HG02852 (cell line): ENCODE data around the gene MARCHF4.
"Not testable (repeated sequence)": the region's sequence is repeated elsewhere in the genome, so short reads cannot be mapped to it uniquely, and the experiment has no call there.

Experiments
- ATAC-seq: cut with Tn5 transposase; IDR thresholded peaks from one replicate; pipeline ENCODE4 v1.9.1; 2021; ENCODE audit warnings: mild to moderate bottlenecking, moderate library complexity; ENCODE audit not compliant: unreplicated experiment

Gene MARCHF4

DNA sequence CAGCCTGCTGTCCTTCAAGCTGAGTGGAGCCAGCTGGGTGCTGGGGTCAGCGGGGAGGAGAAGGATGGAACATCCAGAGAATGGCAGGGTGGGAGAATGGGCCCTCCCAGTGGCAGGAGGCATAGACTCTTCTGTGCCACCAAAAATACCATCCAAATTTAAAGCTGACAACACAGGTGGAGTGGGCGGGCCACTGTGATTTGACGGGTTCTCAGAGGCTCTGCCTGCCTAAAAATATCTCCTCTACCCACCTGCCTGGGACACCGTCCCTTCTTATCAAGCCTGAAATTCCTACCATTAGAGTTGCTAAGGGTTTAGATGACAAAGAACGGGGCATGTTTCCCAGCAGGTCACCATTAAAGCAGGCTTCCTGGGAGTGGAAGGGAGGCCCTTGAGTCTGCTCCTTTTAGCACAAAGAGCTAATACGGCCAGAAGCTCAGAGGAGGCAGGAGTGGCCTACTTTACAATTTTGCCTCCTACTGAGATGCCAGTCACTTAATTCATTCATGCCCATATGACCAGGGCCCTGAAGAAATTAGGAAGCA lies 19.8 kb upstream of the MARCHF4 start:
- no peak for ATAC-seq

DNA sequence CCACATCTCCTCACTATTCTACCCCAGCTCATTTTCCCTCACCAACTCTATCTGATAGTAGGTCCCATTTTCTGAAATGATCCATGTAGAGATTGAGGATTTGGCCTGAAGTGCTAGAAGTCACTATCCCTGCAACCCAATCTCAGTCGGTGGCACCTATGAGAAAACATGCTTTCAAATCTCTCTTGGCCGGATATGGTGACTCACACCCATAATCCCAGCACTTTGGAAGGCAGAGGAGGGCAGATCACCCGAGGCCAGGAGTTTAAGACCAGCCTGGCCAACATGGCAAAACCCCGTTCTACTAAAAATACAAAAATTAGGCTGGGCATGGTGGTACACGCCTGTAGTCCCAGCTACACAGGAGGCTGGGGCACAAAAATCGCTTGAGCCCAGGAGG lies 19.1 kb upstream of the MARCHF4 start:
- ATAC-seq, result no peak

- no peak for ATAC-seq
These were observed 17.3 kb upstream of the MARCHF4 start for GRCh38 chr2:216389570-216389969.

GRCh38 chr2:216388046-216388884 lies 16.0 kb upstream of the MARCHF4 start:
- ATAC-seq, result no peak

GRCh38 chr2:216387262-216387661 lies 15.0 kb upstream of the MARCHF4 start:
- ATAC-seq, result no peak

DNA sequence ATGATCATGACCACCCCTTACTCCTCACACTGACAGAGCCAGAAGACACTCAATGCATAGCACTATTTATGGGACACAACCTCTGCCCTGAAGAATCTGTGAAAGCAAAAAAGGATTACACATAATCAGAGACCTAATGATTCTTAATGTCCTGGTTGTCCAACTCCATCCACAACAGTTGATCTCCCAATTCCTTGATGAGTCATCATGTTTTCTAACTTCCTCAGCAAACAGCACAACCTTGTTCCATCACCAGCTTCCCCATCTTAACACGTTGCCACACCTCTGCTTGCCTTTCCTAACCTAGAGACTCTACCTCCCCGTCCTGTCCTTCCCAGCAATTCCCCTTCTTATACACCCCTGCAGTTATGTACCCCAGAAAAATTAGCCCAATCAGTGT lies 13.2 kb upstream of the MARCHF4 start:
- ATAC-seq, result no peak

GRCh38 chr2:216384409-216384808 lies 12.1 kb upstream of the MARCHF4 start:
- not testable (repeated sequence) for ATAC-seq

DNA sequence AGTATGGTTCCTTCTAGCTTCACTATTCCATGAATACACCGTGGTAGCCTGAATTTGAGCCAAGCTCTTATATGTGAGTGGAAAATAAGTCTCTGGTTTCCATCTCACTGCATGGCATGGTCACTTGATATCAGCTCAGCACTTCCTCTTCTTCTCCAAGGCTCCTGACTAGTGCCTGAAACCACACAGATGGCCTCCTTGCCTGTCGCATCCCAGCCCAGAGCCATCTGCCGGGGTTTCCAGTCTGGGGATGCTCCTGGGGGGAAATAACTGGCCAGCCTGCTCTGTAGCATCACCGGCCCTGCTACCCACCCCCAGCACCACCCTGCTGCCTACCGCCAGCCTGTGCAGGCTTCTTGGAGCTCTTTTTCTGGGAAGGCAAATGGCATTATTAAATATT lies 7.7 kb upstream of the MARCHF4 start:
- ATAC-seq, result no peak

- no peak for ATAC-seq
These were observed 3.0 kb upstream of the MARCHF4 start for GRCh38 chr2:216375286-216375685.

DNA sequence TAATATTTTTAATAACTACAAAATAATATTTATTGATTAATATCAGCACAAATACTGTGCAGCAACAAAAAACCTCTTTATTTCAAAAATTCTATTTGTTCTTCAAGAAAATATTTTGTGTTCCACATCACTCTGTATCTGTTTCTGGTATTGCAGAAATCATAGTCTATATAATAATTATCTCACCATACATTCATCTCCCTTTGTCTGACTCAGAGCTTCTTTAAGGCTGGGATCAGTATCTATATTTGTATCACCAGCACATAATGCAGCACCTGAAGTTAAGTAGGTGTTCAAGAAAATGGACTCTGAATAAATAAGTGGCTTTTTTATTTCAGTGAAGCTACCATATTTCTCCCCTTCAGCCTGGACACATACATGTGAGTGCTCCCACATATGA lies 1.6 kb upstream of the MARCHF4 start:
- no peak for ATAC-seq

- ATAC-seq, result no peak
These were observed 543 bp upstream of the MARCHF4 start for GRCh38 chr2:216372761-216373291.

DNA sequence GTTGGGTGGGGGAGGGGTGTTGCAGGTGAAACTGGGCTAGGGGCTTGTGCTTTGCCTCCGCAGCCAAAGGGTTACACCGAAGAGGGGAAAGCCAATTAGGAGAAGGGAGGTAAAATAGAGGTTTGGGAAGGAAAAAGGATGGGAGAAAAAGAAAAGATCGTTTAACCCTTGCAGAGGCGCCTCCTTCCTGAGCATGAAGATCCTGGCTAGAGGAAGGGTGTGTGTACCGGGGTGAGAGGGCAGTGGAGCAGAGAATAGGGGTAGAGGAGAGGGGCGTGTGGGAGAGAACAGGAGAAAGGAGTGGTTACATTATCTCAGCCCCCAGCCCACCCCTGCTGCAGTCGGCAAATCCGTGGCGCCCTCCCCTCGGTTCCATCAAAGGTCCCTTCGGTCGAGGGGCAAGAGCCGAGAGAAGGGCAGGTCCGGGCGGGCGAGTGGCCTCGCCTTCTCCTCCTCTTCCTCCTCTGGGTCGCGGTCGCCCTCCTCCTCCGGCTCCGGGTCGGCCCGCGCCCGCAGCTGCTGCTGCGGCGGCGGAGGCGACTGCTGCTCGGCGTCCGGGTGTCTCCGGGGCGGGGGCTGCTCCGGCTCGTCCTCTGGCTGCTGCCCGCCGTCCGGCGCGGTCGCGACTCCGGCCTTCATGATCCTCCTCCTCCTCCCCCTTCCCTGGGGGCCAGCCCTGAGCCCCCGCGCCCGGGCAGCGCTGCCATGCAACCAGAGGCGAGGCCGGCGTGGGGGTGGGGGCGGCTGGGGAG lies 1.1 kb downstream of the MARCHF4 start:
- ATAC-seq, result no peak

GRCh38 chr2:216369821-216370220 lies 2.5 kb downstream of the MARCHF4 start:
- no peak for ATAC-seq

GRCh38 chr2:216366777-216367471 lies 5.4 kb downstream of the MARCHF4 start:
- no peak for ATAC-seq

DNA sequence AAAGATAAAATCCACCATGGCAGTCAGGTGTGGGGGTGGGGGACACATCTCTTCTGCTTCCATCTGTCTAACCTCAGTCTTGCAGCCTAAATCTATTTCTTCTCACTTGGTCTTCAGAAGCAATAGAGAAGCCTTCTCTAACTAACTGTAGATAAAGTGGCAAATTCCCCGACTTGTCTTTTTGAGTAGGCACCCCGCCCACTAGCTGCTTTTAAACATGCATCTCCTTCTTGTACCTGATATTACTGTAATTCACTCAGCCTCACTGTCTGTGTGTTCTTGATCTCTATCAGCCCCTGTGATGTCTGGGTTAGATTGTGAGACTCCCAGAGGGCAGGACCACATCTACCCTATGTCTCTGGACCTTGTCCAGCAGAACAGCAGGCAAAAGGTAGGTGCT lies 6.8 kb downstream of the MARCHF4 start:
- no peak for ATAC-seq

DNA sequence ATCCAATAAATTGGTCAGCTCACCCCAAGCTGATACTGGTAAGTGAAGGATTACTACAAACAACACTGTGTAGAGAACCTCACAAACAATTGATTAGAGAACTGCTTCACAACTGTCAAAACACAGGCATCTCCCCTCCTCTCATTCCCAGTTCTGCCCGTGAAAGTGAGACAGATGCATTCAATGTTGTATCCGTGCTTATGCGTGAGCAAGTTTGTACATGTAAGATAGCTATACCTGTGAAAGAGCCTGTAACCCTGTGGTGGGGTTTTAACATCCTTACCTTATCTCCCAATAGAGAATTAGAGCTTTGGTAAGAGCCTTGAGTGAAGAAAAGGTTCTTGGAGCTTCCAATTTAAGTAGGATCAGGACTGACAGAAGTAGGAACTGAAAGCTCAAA lies 9.1 kb downstream of the MARCHF4 start:
- no peak for ATAC-seq

GRCh38 chr2:216362730-216363129 lies 9.6 kb downstream of the MARCHF4 start:
- ATAC-seq, result no peak

GRCh38 chr2:216355711-216356110 lies 16.6 kb downstream of the MARCHF4 start:
- ATAC-seq, result no peak

DNA sequence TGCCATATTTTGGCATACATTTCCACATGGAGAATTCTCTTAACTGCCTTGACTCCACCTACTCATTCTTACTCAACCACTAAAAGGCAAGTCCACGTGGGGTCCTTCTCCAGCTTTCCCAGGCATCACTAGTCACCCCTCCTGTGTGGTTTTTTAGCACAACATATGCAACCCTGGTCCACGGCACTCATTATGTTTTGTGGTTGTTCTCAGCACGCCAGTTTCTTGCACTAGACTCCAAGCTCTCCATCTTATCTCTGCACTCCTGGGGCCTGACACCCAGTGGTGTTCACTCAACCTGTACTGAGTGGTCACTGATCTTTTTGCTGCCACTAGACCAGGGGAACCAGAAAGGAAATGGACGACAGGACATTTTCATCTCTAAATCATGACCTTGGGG lies 18.0 kb downstream of the MARCHF4 start:
- no peak for ATAC-seq

- no peak for ATAC-seq
These were observed 19.5 kb downstream of the MARCHF4 start for GRCh38 chr2:216352653-216353270.
